ENCODE results near the gene HLF.

DNA sequence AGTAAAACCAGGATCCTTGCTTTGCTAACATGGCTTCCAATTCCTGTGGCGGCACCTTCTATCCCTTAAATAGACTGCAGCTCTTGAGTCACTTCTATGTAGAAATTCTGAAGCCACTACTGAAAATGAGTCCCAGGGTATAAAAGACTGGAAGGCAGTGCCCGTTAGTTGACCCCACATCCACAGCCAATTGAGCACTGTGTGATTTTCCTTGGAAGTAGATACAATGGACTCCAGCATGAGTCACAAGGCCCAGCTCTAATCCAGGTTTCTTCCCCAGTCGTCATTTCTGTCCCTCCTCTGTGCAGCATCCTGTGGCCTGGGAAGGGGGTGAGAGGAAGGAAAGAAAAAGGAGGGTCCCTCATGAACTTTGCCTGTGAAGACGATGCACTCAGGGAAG, 69.5 kb downstream of the HLF start:
- TF ChIP-seq, protein P1, sequence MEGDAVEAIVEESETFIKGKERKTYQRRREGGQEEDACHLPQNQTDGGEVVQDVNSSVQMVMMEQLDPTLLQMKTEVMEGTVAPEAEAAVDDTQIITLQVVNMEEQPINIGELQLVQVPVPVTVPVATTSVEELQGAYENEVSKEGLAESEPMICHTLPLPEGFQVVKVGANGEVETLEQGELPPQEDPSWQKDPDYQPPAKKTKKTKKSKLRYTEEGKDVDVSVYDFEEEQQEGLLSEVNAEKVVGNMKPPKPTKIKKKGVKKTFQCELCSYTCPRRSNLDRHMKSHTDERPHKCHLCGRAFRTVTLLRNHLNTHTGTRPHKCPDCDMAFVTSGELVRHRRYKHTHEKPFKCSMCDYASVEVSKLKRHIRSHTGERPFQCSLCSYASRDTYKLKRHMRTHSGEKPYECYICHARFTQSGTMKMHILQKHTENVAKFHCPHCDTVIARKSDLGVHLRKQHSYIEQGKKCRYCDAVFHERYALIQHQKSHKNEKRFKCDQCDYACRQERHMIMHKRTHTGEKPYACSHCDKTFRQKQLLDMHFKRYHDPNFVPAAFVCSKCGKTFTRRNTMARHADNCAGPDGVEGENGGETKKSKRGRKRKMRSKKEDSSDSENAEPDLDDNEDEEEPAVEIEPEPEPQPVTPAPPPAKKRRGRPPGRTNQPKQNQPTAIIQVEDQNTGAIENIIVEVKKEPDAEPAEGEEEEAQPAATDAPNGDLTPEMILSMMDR (IDR thresholded peaks at IDR 0.05) = no peak
- no peak for TF ChIP-seq POLR2A (IDR thresholded peaks at IDR 0.05)

All from stomach (tissue), 4 donors.